ENCODE results near the gene SUPT5H. TPM values are rescaled to one million over a fixed set of nuclear protein-coding genes. Genes with fewer than 3 reads are reported as not detected.

The SUPT5H gene
- total and polyA plus RNA-seq, 4 donors, result 55.1 to 127 (median 87.9) TPM

DNA sequence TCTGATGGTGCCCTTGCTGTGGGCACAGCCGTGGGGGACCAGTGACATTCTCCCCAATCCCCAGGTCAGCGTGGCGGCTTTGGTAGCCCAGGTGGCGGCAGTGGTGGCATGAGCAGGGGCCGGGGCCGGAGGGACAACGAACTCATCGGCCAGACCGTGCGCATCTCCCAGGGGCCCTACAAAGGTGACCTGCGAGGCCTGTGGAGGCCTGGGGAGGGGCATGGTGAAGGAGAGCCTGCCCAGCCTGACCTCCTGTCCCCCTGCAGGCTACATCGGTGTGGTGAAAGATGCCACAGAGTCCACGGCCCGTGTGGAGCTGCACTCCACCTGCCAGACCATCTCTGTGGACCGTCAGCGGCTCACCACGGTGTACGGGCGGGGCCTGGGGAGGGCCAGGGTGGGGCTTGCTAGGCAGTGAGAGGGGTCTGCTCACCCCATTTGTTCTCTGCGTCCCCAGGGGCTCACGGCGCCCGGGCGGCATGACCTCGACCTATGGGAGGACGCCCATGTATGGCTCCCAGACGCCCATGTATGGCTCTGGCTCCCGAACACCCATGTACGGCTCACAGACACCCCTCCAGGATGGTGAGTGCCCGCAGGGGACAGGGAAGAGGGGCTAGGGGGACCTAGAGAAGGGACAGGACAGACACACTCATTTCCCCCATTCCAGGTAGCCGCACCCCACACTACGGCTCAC, 27.5 kb downstream of the SUPT5H start:
- ATAC-seq (ENCODE audit: insufficient read depth, low FRiP score) (no peak), DNase-seq (no peak)
- peaks cover 47 to 80% (median 56%) of the 10 kb centered on the region in 4 donors for H3K36me3 ChIP-seq (ENCODE audit: control insufficient read depth in 4 of 4, insufficient read depth in 4 of 4, low read length in 4 of 4)

GRCh38 chr19:39473443-39473960, 28.1 kb downstream of the SUPT5H start:
- Histone ChIP-seq H3K4me1 (ENCODE audit: control insufficient read depth in 5 of 5, insufficient read depth in 5 of 5, low read length in 5 of 5) (no peaks in the 10 kb centered on the region), H3K27ac (ENCODE audit: low read depth in 1 of 2, low read length in 1 of 2) (no peak overlapping the region), H3K27me3 (ENCODE audit: control insufficient read depth in 3 of 3, insufficient read depth in 3 of 3, low read length in 2 of 3) (no peaks in the 10 kb centered on the region), H3K9ac (ENCODE audit: insufficient read depth in 1 of 2, low read length in 2 of 2) (no peak overlapping the region), H3K4me3 (no peak overlapping the region), H3K9me3 (ENCODE audit: control insufficient read depth in 4 of 4, insufficient read depth in 3 of 4, low read length in 3 of 4) (peaks cover 0 to 2% (median 0%) of the 10 kb centered on the region in 4 donors), H3K36me3 (ENCODE audit: control insufficient read depth in 4 of 4, insufficient read depth in 4 of 4, low read length in 4 of 4) (peaks cover 44 to 75% (median 51%) of the 10 kb centered on the region in 4 donors)
- 90 to 91% methylated on average over 11 of the region's 11 CpGs for WGBS, 2 donors
- TF ChIP-seq, protein P1, sequence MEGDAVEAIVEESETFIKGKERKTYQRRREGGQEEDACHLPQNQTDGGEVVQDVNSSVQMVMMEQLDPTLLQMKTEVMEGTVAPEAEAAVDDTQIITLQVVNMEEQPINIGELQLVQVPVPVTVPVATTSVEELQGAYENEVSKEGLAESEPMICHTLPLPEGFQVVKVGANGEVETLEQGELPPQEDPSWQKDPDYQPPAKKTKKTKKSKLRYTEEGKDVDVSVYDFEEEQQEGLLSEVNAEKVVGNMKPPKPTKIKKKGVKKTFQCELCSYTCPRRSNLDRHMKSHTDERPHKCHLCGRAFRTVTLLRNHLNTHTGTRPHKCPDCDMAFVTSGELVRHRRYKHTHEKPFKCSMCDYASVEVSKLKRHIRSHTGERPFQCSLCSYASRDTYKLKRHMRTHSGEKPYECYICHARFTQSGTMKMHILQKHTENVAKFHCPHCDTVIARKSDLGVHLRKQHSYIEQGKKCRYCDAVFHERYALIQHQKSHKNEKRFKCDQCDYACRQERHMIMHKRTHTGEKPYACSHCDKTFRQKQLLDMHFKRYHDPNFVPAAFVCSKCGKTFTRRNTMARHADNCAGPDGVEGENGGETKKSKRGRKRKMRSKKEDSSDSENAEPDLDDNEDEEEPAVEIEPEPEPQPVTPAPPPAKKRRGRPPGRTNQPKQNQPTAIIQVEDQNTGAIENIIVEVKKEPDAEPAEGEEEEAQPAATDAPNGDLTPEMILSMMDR (IDR thresholded peaks at IDR 0.05; ENCODE audit: control extremely low read depth, extremely low read depth), result no peak
- DNase-seq (no peak), ATAC-seq (ENCODE audit: insufficient read depth, low FRiP score) (no peak)

More for the DNA sequence above, 27.5 kb downstream of the SUPT5H start:
- Histone ChIP-seq H3K4me3 (no peak overlapping the region), H3K9ac (ENCODE audit: insufficient read depth in 1 of 2, low read length in 2 of 2) (no peak overlapping the region), H3K9me3 (ENCODE audit: control insufficient read depth in 4 of 4, insufficient read depth in 3 of 4, low read length in 3 of 4) (peaks cover 0 to 2% (median 0%) of the 10 kb centered on the region in 4 donors), H3K4me1 (ENCODE audit: control insufficient read depth in 5 of 5, insufficient read depth in 5 of 5, low read length in 5 of 5) (no peaks in the 10 kb centered on the region), H3K27ac (ENCODE audit: low read depth in 1 of 2, low read length in 1 of 2) (no peak overlapping the region), H3K27me3 (ENCODE audit: control insufficient read depth in 3 of 3, insufficient read depth in 3 of 3, low read length in 2 of 3) (no peaks in the 10 kb centered on the region)
- TF ChIP-seq, protein P1 (IDR thresholded peaks at IDR 0.05; ENCODE audit: control extremely low read depth, extremely low read depth), result no peak
- whole genome bisulfite sequencing, 2 donors, result 93 to 94% methylated on average over 31 to 32 of the region's 32 CpGs

GRCh38 chr19:39474139-39474620, 28.8 kb downstream of the SUPT5H start:
- DNase-seq (peak; percentile 44 to 62 (median 50)), ATAC-seq (ENCODE audit: insufficient read depth, low FRiP score) (no peak)
- peaks cover 0 to 2% (median 0%) of the 10 kb centered on the region in 4 donors for H3K9me3 ChIP-seq (ENCODE audit: control insufficient read depth in 4 of 4, insufficient read depth in 3 of 4, low read length in 3 of 4)
- H3K9ac ChIP-seq (ENCODE audit: insufficient read depth in 1 of 2, low read length in 2 of 2), result no peak overlapping the region
- 55% methylated on average over 9 of the region's 9 CpGs for WGBS, 2 donors
- H3K27ac ChIP-seq (ENCODE audit: low read depth in 1 of 2, low read length in 1 of 2), result no peak overlapping the region
- peaks cover 40 to 68% (median 46%) of the 10 kb centered on the region in 4 donors for H3K36me3 ChIP-seq (ENCODE audit: control insufficient read depth in 4 of 4, insufficient read depth in 4 of 4, low read length in 4 of 4)
- H3K4me1 ChIP-seq (ENCODE audit: control insufficient read depth in 5 of 5, insufficient read depth in 5 of 5, low read length in 5 of 5), result no peaks in the 10 kb centered on the region
- H3K4me3 ChIP-seq, result no peak overlapping the region
- TF ChIP-seq, protein P1 (IDR thresholded peaks at IDR 0.05; ENCODE audit: control extremely low read depth, extremely low read depth), result peak; percentile 13
- no peaks in the 10 kb centered on the region for H3K27me3 ChIP-seq (ENCODE audit: control insufficient read depth in 3 of 3, insufficient read depth in 3 of 3, low read length in 2 of 3)
